Spleen (tissue), 7 donors: ENCODE data around the gene HADHA.

Experiments
- POLR2A ChIP-seq, 3 donors: fragments of 450-650 bp; IDR thresholded peaks; one replicate each; pipeline ENCODE4 v1.5.1; 2017; ENCODE audit warnings: antibody characterized with exemption in 3 of 3, mild to moderate bottlenecking in 1 of 3
- TF ChIP-seq, protein P1 (sequence below), 11 experiments: fragments of 200-600 bp in 7 of 11; fragments of 450-650 bp in 4 of 11; sonication (generic) in 4 of 11; IDR thresholded peaks in 8 of 11; conservative IDR thresholded peaks in 3 of 11; 1 replicate in 7 of 11; 2 replicates in 4 of 11; pipeline versions ENCODE4 v1.4.0 to v1.8.0; 2016 to 2021; ENCODE audit warnings: antibody characterized with exemption in 11 of 11, inconsistent platforms in 4 of 11, mild to moderate bottlenecking in 1 of 11
- donor health status: DM: no; HTN: no; CAD: no; lungs with moderate emphysema.
- donor health status: DM: no; HTN: no; CAD: no.
- donor health status: DM: no; HTN: no; CAD: no.

DNA sequence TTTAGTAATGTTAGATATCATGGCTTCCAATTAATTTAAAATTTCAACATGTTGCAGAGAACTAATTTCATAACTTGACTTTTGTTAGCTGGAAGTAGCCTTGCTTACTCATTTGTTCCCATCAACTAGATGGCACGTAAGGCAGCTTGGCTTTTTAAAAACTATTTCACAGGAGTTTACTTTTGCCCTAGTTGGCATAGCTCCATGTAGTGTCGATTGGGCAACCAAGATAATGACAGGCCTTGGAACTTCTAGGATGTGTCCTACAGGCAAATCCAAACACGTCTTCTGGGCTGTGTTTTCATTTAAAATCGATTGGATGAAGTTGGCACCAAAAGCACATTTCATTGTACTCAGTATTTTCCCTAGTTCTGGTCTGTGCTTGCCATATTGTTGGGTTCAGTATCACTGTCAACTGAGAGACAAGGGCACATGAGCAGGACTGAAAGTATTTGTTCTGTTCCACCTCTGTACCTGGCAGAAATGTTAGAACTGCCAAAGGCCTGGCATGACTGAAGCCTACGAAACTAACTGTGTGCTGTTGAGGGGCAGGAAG is 29.7 kb upstream of the HADHA start:
- no peak for TF ChIP-seq POLR2A (IDR thresholded peaks at IDR 0.05)
- TF ChIP-seq, protein P1, sequence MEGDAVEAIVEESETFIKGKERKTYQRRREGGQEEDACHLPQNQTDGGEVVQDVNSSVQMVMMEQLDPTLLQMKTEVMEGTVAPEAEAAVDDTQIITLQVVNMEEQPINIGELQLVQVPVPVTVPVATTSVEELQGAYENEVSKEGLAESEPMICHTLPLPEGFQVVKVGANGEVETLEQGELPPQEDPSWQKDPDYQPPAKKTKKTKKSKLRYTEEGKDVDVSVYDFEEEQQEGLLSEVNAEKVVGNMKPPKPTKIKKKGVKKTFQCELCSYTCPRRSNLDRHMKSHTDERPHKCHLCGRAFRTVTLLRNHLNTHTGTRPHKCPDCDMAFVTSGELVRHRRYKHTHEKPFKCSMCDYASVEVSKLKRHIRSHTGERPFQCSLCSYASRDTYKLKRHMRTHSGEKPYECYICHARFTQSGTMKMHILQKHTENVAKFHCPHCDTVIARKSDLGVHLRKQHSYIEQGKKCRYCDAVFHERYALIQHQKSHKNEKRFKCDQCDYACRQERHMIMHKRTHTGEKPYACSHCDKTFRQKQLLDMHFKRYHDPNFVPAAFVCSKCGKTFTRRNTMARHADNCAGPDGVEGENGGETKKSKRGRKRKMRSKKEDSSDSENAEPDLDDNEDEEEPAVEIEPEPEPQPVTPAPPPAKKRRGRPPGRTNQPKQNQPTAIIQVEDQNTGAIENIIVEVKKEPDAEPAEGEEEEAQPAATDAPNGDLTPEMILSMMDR (IDR thresholded peaks at IDR 0.05 in 8 of 11, conservative IDR thresholded peaks at IDR 0.05 in 3 of 11): no peak
